Measurements from ENCODE around the gene SALL3.

DNA sequence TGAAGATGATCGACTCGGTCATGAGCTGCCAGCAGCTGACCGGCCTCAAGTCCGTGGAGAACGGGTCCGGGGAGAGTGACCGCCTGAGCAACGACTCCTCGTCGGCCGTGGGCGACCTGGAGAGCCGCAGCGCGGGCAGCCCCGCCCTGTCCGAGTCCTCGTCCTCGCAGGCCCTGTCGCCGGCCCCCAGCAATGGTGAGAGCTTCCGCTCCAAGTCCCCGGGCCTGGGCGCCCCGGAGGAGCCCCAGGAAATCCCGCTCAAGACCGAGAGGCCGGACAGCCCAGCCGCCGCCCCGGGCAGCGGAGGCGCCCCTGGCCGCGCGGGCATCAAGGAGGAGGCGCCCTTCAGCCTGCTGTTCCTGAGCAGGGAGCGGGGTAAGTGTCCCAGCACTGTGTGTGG is 14.9 kb downstream of the SALL3 start:
- TF ChIP-seq, protein P1, sequence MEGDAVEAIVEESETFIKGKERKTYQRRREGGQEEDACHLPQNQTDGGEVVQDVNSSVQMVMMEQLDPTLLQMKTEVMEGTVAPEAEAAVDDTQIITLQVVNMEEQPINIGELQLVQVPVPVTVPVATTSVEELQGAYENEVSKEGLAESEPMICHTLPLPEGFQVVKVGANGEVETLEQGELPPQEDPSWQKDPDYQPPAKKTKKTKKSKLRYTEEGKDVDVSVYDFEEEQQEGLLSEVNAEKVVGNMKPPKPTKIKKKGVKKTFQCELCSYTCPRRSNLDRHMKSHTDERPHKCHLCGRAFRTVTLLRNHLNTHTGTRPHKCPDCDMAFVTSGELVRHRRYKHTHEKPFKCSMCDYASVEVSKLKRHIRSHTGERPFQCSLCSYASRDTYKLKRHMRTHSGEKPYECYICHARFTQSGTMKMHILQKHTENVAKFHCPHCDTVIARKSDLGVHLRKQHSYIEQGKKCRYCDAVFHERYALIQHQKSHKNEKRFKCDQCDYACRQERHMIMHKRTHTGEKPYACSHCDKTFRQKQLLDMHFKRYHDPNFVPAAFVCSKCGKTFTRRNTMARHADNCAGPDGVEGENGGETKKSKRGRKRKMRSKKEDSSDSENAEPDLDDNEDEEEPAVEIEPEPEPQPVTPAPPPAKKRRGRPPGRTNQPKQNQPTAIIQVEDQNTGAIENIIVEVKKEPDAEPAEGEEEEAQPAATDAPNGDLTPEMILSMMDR (IDR thresholded peaks at IDR 0.05; ENCODE audit: borderline replicate concordance, extremely low read depth, low read length, poor library complexity, severe bottlenecking), result no peak
- TF ChIP-seq EZH2 (IDR thresholded peaks at IDR 0.05; ENCODE audit: borderline replicate concordance, low read depth, low read length, severe bottlenecking), result no peak
